ENCODE measurements around the gene GATM. TPM values are rescaled to one million over a fixed set of nuclear protein-coding genes. Genes with fewer than 3 reads are reported as not detected.

GATM gene
- total and polyA plus RNA-seq, 2 of the 8 experiments (the other 6 are each of a cell fraction or from before 2014, with no cell fraction given): 10.2 to 15.1 TPM

DNA sequence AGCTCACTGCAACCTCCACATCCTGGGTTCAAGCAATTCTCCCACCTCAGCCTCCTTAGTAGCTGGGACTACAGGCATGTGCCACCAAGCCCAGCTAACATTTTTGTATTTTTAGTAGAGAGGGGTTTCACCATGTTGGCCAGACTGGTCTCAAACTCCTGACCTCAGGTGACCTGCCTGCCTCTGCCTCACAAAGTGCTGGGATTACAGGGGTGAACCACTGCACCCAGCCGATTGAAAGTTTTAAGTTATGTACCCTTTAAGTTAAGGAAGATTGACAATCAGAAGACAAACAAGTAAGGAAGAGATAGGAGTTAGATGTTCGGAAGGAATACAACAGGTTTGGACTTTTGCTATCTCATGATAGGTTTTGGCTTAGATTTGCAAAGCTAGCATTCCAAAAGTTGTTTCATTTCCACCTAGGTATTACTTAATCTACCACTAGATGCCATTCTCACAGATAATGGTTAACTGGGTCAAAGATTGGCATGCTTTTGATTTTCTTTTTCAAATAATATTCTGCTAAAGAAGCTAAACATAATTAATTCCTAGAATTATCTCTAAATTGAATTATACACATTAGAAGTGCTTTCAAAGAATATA is 35.0 kb downstream of the GATM start:
- DNase-seq (ENCODE audit: low read depth in 1 of 2, low spot score in 2 of 2) (no peak), FAIRE-seq (no peak)
- ChIA-PET CTCF (ENCODE audit: partially characterized antibody) (interaction anchor here (0.9 to 1.1 kb wide), 3 partner anchors 9 to 180 kb away, joined by 3 read pairs; no protein-coding TSS in a partner anchor), POLR2A (ENCODE audit: partially characterized antibody) (interaction anchor here (1.0 kb wide), 1 partner anchor 10 kb away, joined by 3 read pairs; no protein-coding TSS in a partner anchor)
- Histone ChIP-seq H2BK20ac (ENCODE audit: low read length) (no peak overlapping the region), H3K4me3 (ENCODE audit: extremely low read depth in 1 of 4, insufficient read depth in 2 of 4, low read depth in 3 of 4, low read length in 4 of 4) (no peak overlapping the region), H4K8ac (ENCODE audit: extremely low read depth, insufficient read depth, low read length) (no peak overlapping the region), H3K27me3 (replicated peaks in 1 of 4; ENCODE audit: control insufficient read depth in 3 of 4, extremely low read depth in 1 of 4, insufficient read depth in 3 of 4, low read length in 3 of 4) (no peaks in the 10 kb centered on the region), H4K20me1 (replicated peaks in 1 of 2; ENCODE audit: control insufficient read depth in 1 of 2, insufficient read depth in 2 of 2, low read length in 2 of 2) (no peaks in the 10 kb centered on the region), H3K4ac (replicated peaks; ENCODE audit: insufficient read length, low read depth, low read length) (no peak overlapping the region), H2BK120ac (replicated peaks; ENCODE audit: low read depth, low read length) (no peak overlapping the region), H3K9ac (replicated peaks in 1 of 4; ENCODE audit: extremely low read depth in 1 of 4, low read depth in 3 of 4, low read length in 3 of 4) (no peak overlapping the region), H2BK12ac (ENCODE audit: low read depth, low read length) (no peak overlapping the region), H3K14ac (ENCODE audit: insufficient read length) (no peak overlapping the region), H3K36me3 (ENCODE audit: control insufficient read depth in 2 of 4, insufficient read depth in 4 of 4, low read length in 3 of 4) (no peaks in the 10 kb centered on the region), H2BK15ac (ENCODE audit: low read length) (no peak overlapping the region), H3K23me2 (ENCODE audit: low read depth, low read length) (no peaks in the 10 kb centered on the region), H3K9me3 (ENCODE audit: insufficient read depth in 2 of 2, low read depth in 1 of 2, low read length in 1 of 2) (no peaks in the 10 kb centered on the region), H3K27ac (ENCODE audit: low read depth, low read length) (no peak overlapping the region), H4K5ac (ENCODE audit: insufficient read length, low read depth, low read length) (no peak overlapping the region), H2AK5ac (ENCODE audit: low read depth, low read length) (no peak overlapping the region), H3K4me2 (ENCODE audit: insufficient read depth in 1 of 2, low read depth in 2 of 2, low read length in 2 of 2) (no peak overlapping the region), H4K91ac (replicated peaks; ENCODE audit: insufficient read length, low read length) (no peak overlapping the region), H2AFZ (ENCODE audit: low read length) (no peak overlapping the region), H3K4me1 (replicated peaks in 1 of 4; ENCODE audit: control insufficient read depth in 3 of 4, insufficient read depth in 4 of 4, low read length in 3 of 4) (no peaks in the 10 kb centered on the region), H3K18ac (ENCODE audit: extremely low read depth, low read length) (no peak overlapping the region), H2BK5ac (ENCODE audit: low read depth, low read length) (no peak overlapping the region), H3K56ac (replicated peaks; ENCODE audit: insufficient read length, low read depth, low read length) (no peak overlapping the region), H3K79me1 (ENCODE audit: low read depth, low read length) (no peaks in the 10 kb centered on the region), H3K79me2 (ENCODE audit: control insufficient read depth in 1 of 2, insufficient read depth in 2 of 2, low read length in 2 of 2) (no peaks in the 10 kb centered on the region), H3K23ac (ENCODE audit: insufficient read length) (no peak overlapping the region)
- WGBS, 2 experiments (ENCODE audit: extremely low coverage in 1 of 2, insufficient coverage in 1 of 2, insufficient read length in 1 of 2, insufficient replicate concordance in 2 of 2, low coverage in 1 of 2, low lambda C conversion rate in 2 of 2, missing lambda C conversion rate in 1 of 2): 86% methylated on average over 2 of the region's 2 CpGs; no CpG with 5 or more reads in 1 of the 2 experiments
- TF ChIP-seq JUND (IDR thresholded peaks at IDR 0.05; ENCODE audit: low read length) (no peak), RXRA (IDR thresholded peaks at IDR 0.05; ENCODE audit: insufficient read depth, low read depth, low read length) (no peak), POU5F1 (IDR thresholded peaks at IDR 0.05; ENCODE audit: low read depth, low read length) (no peak), RFX5 (IDR thresholded peaks at IDR 0.05; ENCODE audit: borderline replicate concordance, low read depth, low read length) (no peak), POLR2A (IDR thresholded peaks at IDR 0.05; ENCODE audit: control extremely low read depth in 1 of 2, low read depth in 2 of 2, low read length in 2 of 2) (no peak)

All from H1 (cell line).